ENCODE measurements around the gene COBLL1.

COBLL1 gene

GRCh38 chr2:164847981-164848741 is 6.5 kb upstream of the COBLL1 start (continued):
- no peak for TF ChIP-seq ZNF549 (tag by site-specific recombination; IDR thresholded peaks at IDR 0.05)

- Histone ChIP-seq H3K4me3 (ENCODE audit: low read depth, low read length) (no peak overlapping the region), H3K4me1 (ENCODE audit: control insufficient read depth, insufficient read depth, low read length) (peaks cover 9% of the 10 kb centered on the region), H3K36me3 (ENCODE audit: control insufficient read depth in 2 of 2, insufficient read depth in 1 of 2, low read length in 2 of 2) (no peaks in the 10 kb centered on the region), H3K27ac (ENCODE audit: extremely low read depth, low read depth, low read length) (no peak overlapping the region), H3K9me3 (ENCODE audit: control insufficient read depth, insufficient read depth, low read depth, low read length) (no peaks in the 10 kb centered on the region)
- POLR2A ChIA-PET = no interaction called here
- CTCF ChIA-PET = interaction anchor here (0.9 to 1.4 kb wide), 2 partner anchors 10 to 109 kb away, joined by 3 to 5 read pairs; no protein-coding TSS in a partner anchor
- TF ChIP-seq ZNF335 (tag by site-specific recombination; conservative IDR thresholded peaks at IDR 0.05) (no peak), ZNF555 (tag by site-specific recombination; conservative IDR thresholded peaks at IDR 0.05) (no peak), HOXA7 (CRISPR knock-in tag; IDR thresholded peaks at IDR 0.05; ENCODE audit: borderline replicate concordance) (no peak), ZNF830 (tag by site-specific recombination; IDR thresholded peaks at IDR 0.05; ENCODE audit: low read depth) (no peak)
Observed at GRCh38 chr2:164847291-164847690, 5.7 kb upstream of the COBLL1 start.

- ChIA-PET POLR2A (no interaction called here), CTCF (no interaction called here)
- no peak overlapping the region for H3K4me3 ChIP-seq (ENCODE audit: low read depth, low read length)
- H3K9me3 ChIP-seq (ENCODE audit: control insufficient read depth, insufficient read depth, low read depth, low read length) = no peaks in the 10 kb centered on the region
- peaks cover 9% of the 10 kb centered on the region for H3K4me1 ChIP-seq (ENCODE audit: control insufficient read depth, insufficient read depth, low read length)
- no peak overlapping the region for H3K27ac ChIP-seq (ENCODE audit: extremely low read depth, low read depth, low read length)
- TF ChIP-seq ZBTB7A (tag by site-specific recombination; IDR thresholded peaks at IDR 0.05; ENCODE audit: low read depth) = no peak
- no peak for TF ChIP-seq ZNF48 (tag by site-specific recombination; IDR thresholded peaks at IDR 0.05)
- no peak for TF ChIP-seq ZNF677 (tag by site-specific recombination; IDR thresholded peaks at IDR 0.05)
- no peak for TF ChIP-seq REPIN1 (tag by site-specific recombination; IDR thresholded peaks at IDR 0.05; ENCODE audit: low read depth)
- no peak for TF ChIP-seq ZNF549 (tag by site-specific recombination; IDR thresholded peaks at IDR 0.05)
- no peaks in the 10 kb centered on the region for H3K36me3 ChIP-seq (ENCODE audit: control insufficient read depth in 2 of 2, insufficient read depth in 1 of 2, low read length in 2 of 2)
Observed at GRCh38 chr2:164846276-164846675, 4.7 kb upstream of the COBLL1 start.

- no peak overlapping the region for H3K27ac ChIP-seq (ENCODE audit: extremely low read depth, low read depth, low read length)
- CTCF ChIA-PET = interaction anchor here (0.5 to 1.8 kb wide), 6 partner anchors 9 to 279 kb away, joined by 3 to 6 read pairs (median 4); no protein-coding TSS in a partner anchor
- H3K9me3 ChIP-seq (ENCODE audit: control insufficient read depth, insufficient read depth, low read depth, low read length) = no peaks in the 10 kb centered on the region
- peaks cover 21% of the 10 kb centered on the region for H3K4me1 ChIP-seq (ENCODE audit: control insufficient read depth, insufficient read depth, low read length)
- H3K4me3 ChIP-seq (ENCODE audit: low read depth, low read length) = no peak overlapping the region
- POLR2A ChIA-PET = interaction anchor here (0.6 kb wide), 1 partner anchor 40 kb away, joined by 8 read pairs; no protein-coding TSS in a partner anchor
- H3K36me3 ChIP-seq (ENCODE audit: control insufficient read depth in 2 of 2, insufficient read depth in 1 of 2, low read length in 2 of 2) = no peaks in the 10 kb centered on the region
- TF ChIP-seq ZNF248 (tag by site-specific recombination; IDR thresholded peaks at IDR 0.05) (no peak), AEBP2 (tag by site-specific recombination; IDR thresholded peaks at IDR 0.05; ENCODE audit: borderline replicate concordance) (no peak), ZNF324 (tag by site-specific recombination; IDR thresholded peaks at IDR 0.05) (0 out of 2 replicates have a peak, but pooled peaks have one; percentile 34), SP7 (tag by site-specific recombination; IDR thresholded peaks at IDR 0.05) (no peak), ZBTB44 (tag by site-specific recombination; IDR thresholded peaks at IDR 0.05) (no peak), IKZF3 (tag by site-specific recombination; IDR thresholded peaks at IDR 0.05) (no peak), ZNF704 (tag by site-specific recombination; IDR thresholded peaks at IDR 0.05) (no peak), ZBTB6 (tag by site-specific recombination; IDR thresholded peaks at IDR 0.05) (no peak), ZNF837 (tag by site-specific recombination; IDR thresholded peaks at IDR 0.05) (no peak), FEZF1 (tag by site-specific recombination; IDR thresholded peaks at IDR 0.05) (peak; percentile 56; the same call in 1 of the 2 replicates), ZBTB17 (tag by site-specific recombination; IDR thresholded peaks at IDR 0.05) (peak; percentile 31; the same call in 1 of the 2 replicates), TRIM28 (IDR thresholded peaks at IDR 0.05; ENCODE audit: borderline replicate concordance, low read length) (peak; percentile 48; the same call in 1 of the 2 replicates), ZFP41 (tag by site-specific recombination; IDR thresholded peaks at IDR 0.05; ENCODE audit: borderline replicate concordance) (no peak), ZNF660 (tag by site-specific recombination; IDR thresholded peaks at IDR 0.05) (no peak)
Observed at GRCh38 chr2:164843346-164843911, 1.8 kb upstream of the COBLL1 start.

Measured in HEK293 (cell line).